SK-N-MC (cell line): ENCODE results near the gene FAM89B.

Experiments
- EZH2 ChIP-seq: fragments of 200-600 bp; sonication (generic); IDR thresholded peaks from one replicate; pipeline ENCODE4 v1.6.1; 2017; ENCODE audit warnings: antibody characterized with exemption
- POLR2AphosphoS5 ChIP-seq: IDR thresholded peaks from 2 replicates; pipeline ENCODE4 v1.6.1; 2012; ENCODE audit warnings: mild to moderate bottlenecking, low read depth, low read length, borderline replicate concordance

DNA sequence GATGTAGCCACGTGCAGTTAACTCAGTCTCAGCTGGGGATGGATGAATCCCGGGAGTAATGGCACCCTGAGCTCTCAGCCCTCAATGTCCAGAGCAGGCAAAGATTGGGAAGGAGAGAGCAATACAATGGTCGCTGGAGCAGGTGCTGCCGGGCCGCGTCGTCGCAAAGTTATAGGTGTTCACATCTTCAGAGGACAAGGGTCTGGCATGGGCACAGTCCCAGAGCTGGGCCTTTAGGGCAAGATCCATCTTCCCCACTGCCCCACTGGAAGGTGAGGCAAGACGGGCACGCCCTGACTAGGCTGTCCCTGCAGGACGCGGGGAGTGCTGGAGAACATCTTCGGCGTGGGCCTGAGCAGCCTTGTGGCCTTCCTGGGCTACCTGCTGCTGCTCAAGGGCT, 50.8 kb downstream of the FAM89B start:
- TF ChIP-seq POLR2AphosphoS5, result no peak
- TF ChIP-seq EZH2, result no peak
